GM12878 (cell line): ENCODE data around the gene NID1. TPM values are rescaled to one million over a fixed set of nuclear protein-coding genes. Genes with fewer than 3 reads are reported as not detected.

ENCODE experiments used
- ATAC-seq: fragments of 200-7000 bp; cut with Tn5 transposase; 3 replicates; pipeline ENCODE4 v1.9.1; 2020; ENCODE audit warnings: mild to moderate bottlenecking, moderate library complexity
- BruUV-seq: library from RNA; stranded (reverse); fragments of 400-500 nt; replicated peaks from 2 replicates; lab custom pipeline; 2021; lab: Mats Ljungman, UMichigan
- CTCF ChIA-PET: fragments of 300-600 bp; sonication (Branson Sonifier 250); formaldehyde crosslinking; extraction: SDS; loops from one replicate; lab custom pipeline; 2021; ENCODE audit warnings: inconsistent platforms; lab: Yijun Ruan, JAX
- POLR2A ChIA-PET: fragments of 350-600 bp; formaldehyde crosslinking; extraction: SDS; loops from one replicate; lab custom pipeline; 2021; ENCODE audit warnings: inconsistent platforms; lab: Charles Lee
- RAD21 ChIA-PET: fragments of 300-600 bp; sonication (Branson Sonifier 250); formaldehyde crosslinking; loops from one replicate; lab custom pipeline; 2023; ENCODE audit warnings: antibody characterized with exemption; ENCODE audit not compliant: unreplicated experiment; lab: Charles Lee
- SMC1A ChIA-PET: fragments of 300-600 bp; sonication (Branson Sonifier 250); formaldehyde crosslinking; loops from one replicate; lab custom pipeline; 2023; ENCODE audit not compliant: unreplicated experiment, uncharacterized antibody; lab: Charles Lee
- DNase-seq: peaks from one replicate; pipeline ENCODE4 v3.0.0-alpha.2; 2011; ENCODE audit warnings: low read depth, low spot score
- FAIRE-seq: peaks from 3 replicates; lab custom pipeline; 2011; peaks lifted over from hg19 to GRCh38; lab: Jason Lieb, UNC
- H2AFZ ChIP-seq: 2 replicates; pipeline ENCODE4 v1.6.0; 2011; ENCODE audit warnings: low read depth, low read length, control low read depth; ENCODE audit not compliant: control insufficient read depth
- H3K27ac ChIP-seq: 2 replicates; pipeline ENCODE4 v1.5.1; 2011; ENCODE audit warnings: control low read depth; ENCODE audit not compliant: control insufficient read depth, insufficient read depth
- H3K27me3 ChIP-seq, 2 experiments: replicated peaks in 1 of 2; 2 replicates each; pipeline versions ENCODE4 v1.6.0 to v1.6.1; 2011; ENCODE audit warnings: low read length in 1 of 2; ENCODE audit not compliant: control insufficient read depth in 2 of 2, insufficient read depth in 2 of 2
- H3K36me3 ChIP-seq, 2 experiments: 2 replicates each; pipeline ENCODE4 v1.5.1; 2011; ENCODE audit warnings: low read length in 1 of 2; ENCODE audit not compliant: control insufficient read depth in 2 of 2, insufficient read depth in 2 of 2
- H3K4me1 ChIP-seq: 2 replicates; pipeline ENCODE4 v1.6.1; 2011; ENCODE audit warnings: mild to moderate bottlenecking, low read length, moderate library complexity, mixed read lengths; ENCODE audit not compliant: control insufficient read depth, insufficient read depth
- H3K4me2 ChIP-seq: 2 replicates; pipeline ENCODE4 v1.6.0; 2011; ENCODE audit warnings: control low read depth; ENCODE audit not compliant: control insufficient read depth, insufficient read depth
- H3K4me3 ChIP-seq: fragments of 200-600 bp; sonication (generic); 2 replicates; pipeline ENCODE4 v1.5.1; 2016
- H3K79me2 ChIP-seq: 2 replicates; pipeline ENCODE4 v1.6.0; 2011; ENCODE audit warnings: low read length; ENCODE audit not compliant: control insufficient read depth, insufficient read depth
- H3K9ac ChIP-seq: 2 replicates; pipeline ENCODE4 v1.8.0; 2011; ENCODE audit warnings: low read length, control low read depth, mixed read lengths; ENCODE audit not compliant: control insufficient read depth, insufficient read depth
- H3K9me3 ChIP-seq: replicated peaks from 3 replicates; pipeline ENCODE4 v1.5.1; 2011; ENCODE audit warnings: mild to moderate bottlenecking, low read length; ENCODE audit not compliant: control insufficient read depth, insufficient read depth
- H4K20me1 ChIP-seq: 2 replicates; pipeline ENCODE4 v1.6.0; 2011; ENCODE audit not compliant: control insufficient read depth, insufficient read depth
- BHLHE40 ChIP-seq, 2 experiments: fragments of 450-650 bp in 1 of 2; IDR thresholded peaks; 2 replicates each; pipeline ENCODE4 v1.6.1; 2011 to 2017; ENCODE audit warnings: low read depth in 2 of 2, borderline replicate concordance in 1 of 2, improper control_type of control experiment in 1 of 2, low read length in 1 of 2, mild to moderate bottlenecking in 1 of 2
- CUX1 ChIP-seq: IDR thresholded peaks from 2 replicates; pipeline ENCODE4 v1.6.1; 2012; ENCODE audit warnings: improper control_type of control experiment, low read depth, low read length; ENCODE audit not compliant: insufficient replicate concordance
- MEF2B ChIP-seq: fragments of 450-650 bp; IDR thresholded peaks from 2 replicates; pipeline ENCODE4 v1.6.1; 2018; ENCODE audit warnings: mild to moderate bottlenecking, moderate library complexity; ENCODE audit not compliant: partially characterized antibody, poor library complexity, severe bottlenecking
- NRF1 ChIP-seq: conservative IDR thresholded peaks from 2 replicates; pipeline ENCODE4 v1.6.1; 2011; ENCODE audit warnings: mild to moderate bottlenecking, low read depth, low read length, improper control_type of control experiment
- TARDBP ChIP-seq: IDR thresholded peaks from 2 replicates; pipeline ENCODE4 v1.6.1; 2016; ENCODE audit warnings: borderline replicate concordance
- YY1 ChIP-seq: IDR thresholded peaks from 2 replicates; pipeline ENCODE4 v1.6.1; 2011; ENCODE audit warnings: low read depth, mild to moderate bottlenecking, low read length
- ZBTB40 ChIP-seq: fragments of 450-650 bp; IDR thresholded peaks from 2 replicates; pipeline ENCODE4 v1.6.1; 2016; ENCODE audit warnings: mild to moderate bottlenecking, moderate library complexity, borderline replicate concordance
- ZNF24 ChIP-seq: fragments of 450-650 bp; IDR thresholded peaks from 2 replicates; pipeline ENCODE4 v1.6.1; 2017; ENCODE audit warnings: antibody characterized with exemption, mild to moderate bottlenecking
- WGBS: methylation state at CpG from one replicate; pipeline ENCODE4 v1.1.6; 2016; ENCODE audit warnings: low lambda C conversion rate; ENCODE audit not compliant: insufficient replicate concordance, insufficient coverage; ENCODE audit errors: missing lambda C conversion rate; 5-methylcytosine and 5-hydroxymethylcytosine counted together
- in situ Hi-C: fragments of 300-500 bp; cut with MboI; formaldehyde crosslinking; loops from 9 replicates; pipeline ENCODE4 v1.14.3; 2018; ENCODE audit warnings: mixed read lengths
- intact Hi-C: fragments of 100-400 bp; cut with micrococcal nuclease; formaldehyde crosslinking; loops from one replicate; pipeline ENCODE4 v1.14.2; 2022; ENCODE audit not compliant: unreplicated experiment
- polyA plus RNA-seq, 11 experiments: library from polyadenylated mRNA; depleted of rRNA in 4 of 11; unstranded in 6 of 11; stranded (reverse) in 5 of 11; fragments of >200 nt; fragmentation: Nextera tagmentation in 4 of 11; fragmentation: Illumina TruSeq in 1 of 11; extraction: Ambion mirVana in 4 of 11; extraction: Trizol in 1 of 11; gene quantifications; 1 replicate in 1 of 11; 2 replicates in 10 of 11; pipeline versions ENCODE4 v1.2.1 to v1.2.3, GENCODE V29; 2011 to 2016; ENCODE audit warnings: inconsistent platforms in 2 of 11, missing spikeins in 2 of 11, low read depth in 1 of 11
- total RNA-seq, 4 experiments: library from RNA; depleted of rRNA in 3 of 4; stranded (reverse); fragments of >200 nt in 3 of 4; fragmentation: Illumina TruSeq in 1 of 4; extraction: Trizol in 1 of 4; gene quantifications; 2 replicates each; pipeline versions ENCODE4 v1.2.1 to v1.2.3, GENCODE V29; 2013 to 2021

The NID1 gene
- total and polyA plus RNA-seq, 10 of the 15 experiments (the other 5 are each of a cell fraction or from before 2014, with no cell fraction given) = 4.2 to 25.7 (median 11.3) TPM

GRCh38 chr1:235998812-235999211, 66.1 kb downstream of the NID1 start (continued):
- TF ChIP-seq ZBTB40 = peak; percentile 12; the same call in 1 of the 2 replicates
- peak; percentile 14; the same call in 1 of the 2 replicates for TF ChIP-seq YY1

GRCh38 chr1:235997931-235998330, 67.0 kb downstream of the NID1 start:
- no peaks in the 10 kb centered on the region; the same call in 1 of the 2 replicates for H3K79me2 ChIP-seq
- H3K27me3 ChIP-seq = no peaks in the 10 kb centered on the region
- H3K27ac ChIP-seq = peak overlapping the region; percentile 97
- no peak overlapping the region for H3K4me3 ChIP-seq
- BruUV-seq = no TSS peak
- ChIA-PET RAD21 (interaction anchor here (1.7 to 4.9 kb wide), 2 partner anchors 26 to 45 kb away, joined by 3 to 28 read pairs; no protein-coding TSS in a partner anchor), POLR2A (interaction anchor here (0.6 kb wide), 1 partner anchor 1226 kb away, joined by 4 read pairs; no protein-coding TSS in a partner anchor), CTCF (interaction anchor here (0.9 to 5.3 kb wide), 3 partner anchors 26 to 132 kb away, joined by 3 to 35 read pairs (median 3); no protein-coding TSS in a partner anchor), SMC1A (interaction anchor here (1.4 to 6.1 kb wide), 9 partner anchors 19 to 286 kb away, joined by 3 to 48 read pairs (median 5); no protein-coding TSS in a partner anchor)
- H2AFZ ChIP-seq = no peak overlapping the region
- no peaks in the 10 kb centered on the region for H3K36me3 ChIP-seq
- no peak for FAIRE-seq
- in situ Hi-C loops (no loop called here), intact Hi-C loops (loop anchor here (2.0 to 5.0 kb wide), 5 partner anchors 69 to 284 kb away; partner anchors contain the start of genes ERO1B and LYST)
- no peaks in the 10 kb centered on the region for H4K20me1 ChIP-seq
- no peak for DNase-seq
- H3K4me1 ChIP-seq = peaks cover 58% of the 10 kb centered on the region
- ATAC-seq = no peak
- no peaks in the 10 kb centered on the region for H3K9me3 ChIP-seq
- H3K4me2 ChIP-seq = no peak overlapping the region
- WGBS = 79% methylated on average over 5 of the region's 5 CpGs
- H3K9ac ChIP-seq = peak overlapping the region; percentile 66; the same call in 1 of the 2 replicates
- TF ChIP-seq BHLHE40 (IDR thresholded peaks at IDR 0.05; ENCODE audit: borderline replicate concordance in 1 of 2, low read depth in 2 of 2, low read length in 1 of 2) = no peak
- no peak for TF ChIP-seq ZNF24
- no peak for TF ChIP-seq TARDBP
- TF ChIP-seq NRF1 = no peak
- TF ChIP-seq CUX1 = no peak
- no peak for TF ChIP-seq MEF2B
